H1 (cell line): ENCODE results near the gene ABCF2.

Source experiments
- ATF3 ChIP-seq: IDR thresholded peaks from 2 replicates; pipeline ENCODE4 v1.6.1; 2011; ENCODE audit warnings: low read depth, mild to moderate bottlenecking, low read length; ENCODE audit not compliant: insufficient read depth
- CEBPB ChIP-seq: IDR thresholded peaks from 2 replicates; pipeline ENCODE4 v1.6.1; 2012; ENCODE audit warnings: low read depth, low read length
- CTCF ChIP-seq, 3 experiments: IDR thresholded peaks; 1 replicate in 2 of 3; 2 replicates in 1 of 3; pipeline versions ENCODE4 v1.5.1 to v1.6.1; 2011; ENCODE audit warnings: low read length in 3 of 3, mild to moderate bottlenecking in 3 of 3, inconsistent platforms in 2 of 3, low read depth in 1 of 3, moderate library complexity in 1 of 3; ENCODE audit not compliant: insufficient read depth in 1 of 3; ENCODE audit errors: control extremely low read depth in 1 of 3
- EP300 ChIP-seq, 2 experiments: IDR thresholded peaks; 1 replicate in 1 of 2; 2 replicates in 1 of 2; pipeline ENCODE4 v1.6.1; 2011 to 2012; ENCODE audit warnings: low read depth in 2 of 2, low read length in 2 of 2, mild to moderate bottlenecking in 2 of 2, borderline replicate concordance in 1 of 2, inconsistent platforms in 1 of 2, moderate library complexity in 1 of 2
- FOSL1 ChIP-seq: IDR thresholded peaks from 2 replicates; pipeline ENCODE4 v1.6.1; 2011; ENCODE audit warnings: mild to moderate bottlenecking, low read depth, low read length, moderate library complexity; ENCODE audit not compliant: insufficient read depth
- HDAC2 ChIP-seq, 2 experiments: fragments of 300-600 bp in 1 of 2; sonication (generic) in 1 of 2; IDR thresholded peaks; 2 replicates each; pipeline ENCODE4 v1.6.1; 2011 to 2012; ENCODE audit warnings: low read depth in 2 of 2, low read length in 2 of 2, mild to moderate bottlenecking in 2 of 2, moderate library complexity in 2 of 2, borderline replicate concordance in 1 of 2, inconsistent platforms in 1 of 2
- MAFK ChIP-seq: IDR thresholded peaks from 2 replicates; pipeline ENCODE4 v1.6.1; 2012; ENCODE audit warnings: low read depth, mild to moderate bottlenecking, improper control_type of control experiment, low read length
- MAX ChIP-seq: IDR thresholded peaks from 2 replicates; pipeline ENCODE4 v1.6.1; 2012; ENCODE audit warnings: inconsistent platforms
- POLR2A ChIP-seq, 2 experiments: IDR thresholded peaks; 1 replicate in 1 of 2; 2 replicates in 1 of 2; pipeline ENCODE4 v1.6.1; 2011; ENCODE audit warnings: low read depth in 2 of 2, low read length in 2 of 2, mild to moderate bottlenecking in 2 of 2; ENCODE audit errors: control extremely low read depth in 1 of 2
- POLR2AphosphoS5 ChIP-seq: IDR thresholded peaks from 2 replicates; pipeline ENCODE4 v1.6.1; 2011; ENCODE audit warnings: low read depth, low read length
- TCF12 ChIP-seq: IDR thresholded peaks from 2 replicates; pipeline ENCODE4 v1.6.1; 2011; ENCODE audit warnings: low read depth, mild to moderate bottlenecking, low read length
- USF2 ChIP-seq: IDR thresholded peaks from 2 replicates; pipeline ENCODE4 v1.6.1; 2011; ENCODE audit warnings: low read length, improper control_type of control experiment

- TF ChIP-seq POLR2A (IDR thresholded peaks at IDR 0.05; ENCODE audit: control extremely low read depth in 1 of 2, low read depth in 2 of 2, low read length in 2 of 2): no peak
- TF ChIP-seq MAX: no peak
- TF ChIP-seq ATF3: no peak
- no peak for TF ChIP-seq EP300 (IDR thresholded peaks at IDR 0.05; ENCODE audit: borderline replicate concordance in 1 of 2, low read depth in 2 of 2, low read length in 2 of 2)
- no peak for TF ChIP-seq HDAC2 (IDR thresholded peaks at IDR 0.05; ENCODE audit: borderline replicate concordance in 1 of 2, low read depth in 2 of 2, low read length in 2 of 2)
- no peak for TF ChIP-seq USF2
- no peak for TF ChIP-seq POLR2AphosphoS5
- TF ChIP-seq CTCF (IDR thresholded peaks at IDR 0.05; ENCODE audit: control extremely low read depth in 1 of 3, insufficient read depth in 1 of 3, low read depth in 1 of 3, low read length in 3 of 3): no peak
- TF ChIP-seq TCF12: no peak
- TF ChIP-seq MAFK: no peak
- TF ChIP-seq CEBPB: no peak
- TF ChIP-seq FOSL1: no peak
Observed at GRCh38 chr7:151254316-151254715, 27.3 kb upstream of the ABCF2 start.
